GM23338 (cell line): ENCODE measurements around the gene NIM1K. TPM values are rescaled to one million over a fixed set of nuclear protein-coding genes. Genes with fewer than 3 reads are reported as not detected.

Source experiments
- ATAC-seq: fragments of 200-7000 bp; cut with Tn5 transposase; 3 replicates; pipeline ENCODE4 v1.9.1; 2020
- DNase-seq: peaks from one replicate; pipeline ENCODE4 v3.0.0-alpha.2; 2015; ENCODE audit warnings: low spot score
- H2AFZ ChIP-seq: fragments of 200-600 bp; sonication (generic); 2 replicates; pipeline ENCODE4 v1.8.0; 2016; ENCODE audit warnings: antibody characterized with exemption, mild to moderate bottlenecking, moderate library complexity
- H3F3A ChIP-seq: fragments of 200-600 bp; sonication (generic); replicated peaks from 2 replicates; pipeline ENCODE4 v1.8.0; 2017; ENCODE audit warnings: antibody characterized with exemption, mixed run types, low read depth
- H3K27ac ChIP-seq: fragments of 200-600 bp; sonication (generic); 2 replicates; pipeline ENCODE4 v1.6.1; 2016; ENCODE audit warnings: low read depth
- H3K27me3 ChIP-seq: fragments of 200-600 bp; sonication (generic); 2 replicates; pipeline ENCODE4 v1.8.0; 2016; ENCODE audit warnings: mild to moderate bottlenecking, mixed run types, moderate library complexity; ENCODE audit not compliant: insufficient read depth
- H3K36me3 ChIP-seq: fragments of 200-600 bp; sonication (generic); 2 replicates; pipeline ENCODE4 v1.8.0; 2016; ENCODE audit warnings: mild to moderate bottlenecking; ENCODE audit not compliant: insufficient read depth
- H3K4me1 ChIP-seq: fragments of 200-600 bp; sonication (generic); 2 replicates; pipeline ENCODE4 v1.8.0; 2016; ENCODE audit warnings: mild to moderate bottlenecking, moderate library complexity; ENCODE audit not compliant: insufficient read depth
- H3K4me2 ChIP-seq: fragments of 200-600 bp; sonication (generic); 2 replicates; pipeline ENCODE4 v1.7.1; 2017; ENCODE audit warnings: mixed run types
- H3K4me3 ChIP-seq: fragments of 200-600 bp; sonication (generic); 2 replicates; pipeline ENCODE4 v1.6.1; 2016; ENCODE audit warnings: mixed run types
- H3K79me2 ChIP-seq: fragments of 200-600 bp; sonication (generic); replicated peaks from 2 replicates; pipeline ENCODE4 v1.8.0; 2017; ENCODE audit warnings: mild to moderate bottlenecking; ENCODE audit not compliant: insufficient read depth
- H3K9me2 ChIP-seq: fragments of 200-600 bp; sonication (generic); 2 replicates; pipeline ENCODE4 v1.8.0; 2017; ENCODE audit not compliant: insufficient read depth
- H4K20me1 ChIP-seq: fragments of 200-600 bp; sonication (generic); replicated peaks from 2 replicates; pipeline ENCODE4 v1.8.0; 2017; ENCODE audit warnings: mild to moderate bottlenecking; ENCODE audit not compliant: insufficient read depth
- H3K27ac Mint-ChIP-seq: 2 replicates; pipeline ENCODE4 v1.8.0; 2020; ENCODE audit warnings: inconsistent platforms, mild to moderate bottlenecking, moderate library complexity, mixed read lengths
- H3K27me3 Mint-ChIP-seq: 3 replicates; pipeline ENCODE4 v1.8.0; 2022; ENCODE audit warnings: low read depth, mild to moderate bottlenecking, moderate library complexity, mixed read lengths, inconsistent platforms; ENCODE audit not compliant: insufficient read depth, poor library complexity
- H3K36me3 Mint-ChIP-seq: 3 replicates; pipeline ENCODE4 v1.8.0; 2021; ENCODE audit warnings: low read depth, mild to moderate bottlenecking, inconsistent platforms, moderate library complexity, mixed read lengths
- H3K4me1 Mint-ChIP-seq: 3 replicates; pipeline ENCODE4 v1.8.0; 2020; ENCODE audit warnings: mild to moderate bottlenecking, inconsistent platforms, mixed read lengths
- H3K4me3 Mint-ChIP-seq: 3 replicates; pipeline ENCODE4 v1.8.0; 2021; ENCODE audit warnings: moderate library complexity, mild to moderate bottlenecking, inconsistent platforms, mixed read lengths
- H3K9me3 Mint-ChIP-seq: 3 replicates; pipeline ENCODE4 v1.8.0; 2020; ENCODE audit warnings: moderate library complexity, mild to moderate bottlenecking, inconsistent platforms, mixed read lengths
- CREB1 ChIP-seq: fragments of 250-450 bp; sonication (Bioruptor Pico); IDR thresholded peaks from 2 replicates; pipeline ENCODE4 v1.5.0; 2020; ENCODE audit warnings: low read depth, mild to moderate bottlenecking, moderate library complexity
- EZH2 ChIP-seq: fragments of 200-600 bp; sonication (generic); IDR thresholded peaks from one replicate; pipeline ENCODE4 v1.8.0; 2017; ENCODE audit warnings: antibody characterized with exemption, mild to moderate bottlenecking, low read depth; ENCODE audit not compliant: unreplicated experiment
- JUNB ChIP-seq: IDR thresholded peaks from one replicate; pipeline ENCODE4 v1.6.1; 2016; ENCODE audit warnings: antibody characterized with exemption; ENCODE audit not compliant: unreplicated experiment
- NANOG ChIP-seq: IDR thresholded peaks from 2 replicates; pipeline ENCODE4 v1.6.1; 2016; ENCODE audit warnings: antibody characterized with exemption, borderline replicate concordance
- POLR2AphosphoS5 ChIP-seq: IDR thresholded peaks from 2 replicates; pipeline ENCODE4 v1.6.1; 2016; ENCODE audit warnings: antibody characterized with exemption, low read depth
- STAT1 ChIP-seq: IDR thresholded peaks from one replicate; pipeline ENCODE4 v1.6.1; 2016; ENCODE audit warnings: antibody characterized with exemption; ENCODE audit not compliant: unreplicated experiment
- polyA plus RNA-seq: library from polyadenylated mRNA; unstranded; fragments of >200 nt; fragmentation: Nextera tagmentation; extraction: Ambion mirVana; gene quantifications from 2 replicates; pipeline ENCODE4 v1.2.1, GENCODE V29; 2016
- total RNA-seq: library from RNA; depleted of rRNA; stranded (reverse); fragments of >200 nt; shearing (Covaris generic); gene quantifications from 2 replicates; pipeline ENCODE4 v1.2.3, GENCODE V29; 2014
- TF ChIP-seq, protein P1 (sequence below), 2 experiments: fragments of 200-600 bp in 1 of 2; sonication (generic) in 1 of 2; conservative IDR thresholded peaks; 2 replicates each; pipeline versions ENCODE4 v1.5.1 to v1.6.1; 2016 to 2017; ENCODE audit warnings: antibody characterized with exemption in 2 of 2, low read depth in 2 of 2, mild to moderate bottlenecking in 2 of 2, moderate library complexity in 1 of 2
- TF ChIP-seq, protein P2 (sequence below): fragments of 250-450 bp; sonication (Bioruptor Pico); IDR thresholded peaks from 2 replicates; pipeline ENCODE4 v1.5.0; 2020; ENCODE audit warnings: mild to moderate bottlenecking, moderate library complexity
- TF ChIP-seq, protein P3 (sequence below): IDR thresholded peaks from 2 replicates; pipeline ENCODE4 v1.6.1; 2016; ENCODE audit warnings: antibody characterized with exemption

Gene NIM1K
- total and polyA plus RNA-seq, 2 experiments from 2014 or later = not detected

DNA sequence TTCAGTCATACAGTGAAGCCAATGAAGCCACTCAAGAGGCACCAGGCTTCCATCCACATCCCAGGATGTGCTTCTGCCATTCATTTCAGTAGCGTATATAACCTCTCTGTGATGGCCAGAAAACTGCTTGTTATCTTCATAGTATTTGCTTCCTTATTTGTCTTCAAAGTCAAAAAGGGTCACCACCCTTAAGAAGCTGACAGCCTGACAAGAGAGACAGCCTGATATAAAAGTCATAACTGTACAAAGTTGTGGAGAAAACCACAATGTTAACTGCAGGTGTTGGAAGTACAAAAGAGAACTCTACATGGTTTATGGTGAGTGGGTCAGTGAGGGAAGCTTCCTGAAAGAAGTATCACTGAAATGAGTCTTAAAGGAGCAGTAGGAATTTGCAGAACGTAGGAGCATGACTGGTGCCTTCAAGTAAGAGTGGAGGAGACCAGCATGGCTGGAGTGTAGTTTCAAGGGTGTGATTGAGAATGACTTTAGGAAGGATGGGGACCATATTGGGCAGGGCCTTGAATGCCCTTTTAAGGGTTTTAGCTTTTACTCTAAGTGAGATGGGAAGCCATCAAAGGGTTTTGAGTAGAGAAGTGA, 33.7 kb downstream of the NIM1K start (continued):
- TF ChIP-seq, protein P1, sequence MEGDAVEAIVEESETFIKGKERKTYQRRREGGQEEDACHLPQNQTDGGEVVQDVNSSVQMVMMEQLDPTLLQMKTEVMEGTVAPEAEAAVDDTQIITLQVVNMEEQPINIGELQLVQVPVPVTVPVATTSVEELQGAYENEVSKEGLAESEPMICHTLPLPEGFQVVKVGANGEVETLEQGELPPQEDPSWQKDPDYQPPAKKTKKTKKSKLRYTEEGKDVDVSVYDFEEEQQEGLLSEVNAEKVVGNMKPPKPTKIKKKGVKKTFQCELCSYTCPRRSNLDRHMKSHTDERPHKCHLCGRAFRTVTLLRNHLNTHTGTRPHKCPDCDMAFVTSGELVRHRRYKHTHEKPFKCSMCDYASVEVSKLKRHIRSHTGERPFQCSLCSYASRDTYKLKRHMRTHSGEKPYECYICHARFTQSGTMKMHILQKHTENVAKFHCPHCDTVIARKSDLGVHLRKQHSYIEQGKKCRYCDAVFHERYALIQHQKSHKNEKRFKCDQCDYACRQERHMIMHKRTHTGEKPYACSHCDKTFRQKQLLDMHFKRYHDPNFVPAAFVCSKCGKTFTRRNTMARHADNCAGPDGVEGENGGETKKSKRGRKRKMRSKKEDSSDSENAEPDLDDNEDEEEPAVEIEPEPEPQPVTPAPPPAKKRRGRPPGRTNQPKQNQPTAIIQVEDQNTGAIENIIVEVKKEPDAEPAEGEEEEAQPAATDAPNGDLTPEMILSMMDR (conservative IDR thresholded peaks at IDR 0.05; ENCODE audit: low read depth in 2 of 2) = no peak

DNA sequence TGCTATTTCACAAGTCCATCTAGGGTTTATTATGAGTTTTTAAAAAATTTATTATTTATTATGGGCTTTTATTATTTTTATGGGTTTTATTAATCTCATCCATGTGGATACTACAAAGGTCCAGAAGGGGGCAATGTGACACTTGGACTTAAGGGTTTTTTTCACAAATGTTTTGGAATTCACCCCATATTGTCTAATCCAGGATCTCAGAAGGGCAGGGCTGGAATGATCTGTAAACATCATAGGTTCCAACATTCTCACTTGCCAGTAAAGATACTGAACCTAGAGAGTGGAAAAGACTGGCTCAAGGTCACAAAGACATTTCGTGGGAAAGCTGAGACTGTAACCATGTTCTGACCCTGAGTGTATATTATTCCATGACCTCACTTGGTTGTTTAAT, 35.6 kb downstream of the NIM1K start:
- H3K27ac ChIP-seq = no peak overlapping the region
- Mint-ChIP-seq H3K9me3 (no peaks in the 10 kb centered on the region), H3K27me3 (no peaks in the 10 kb centered on the region), H3K4me3 (no peak overlapping the region), H3K36me3 (no peaks in the 10 kb centered on the region), H3K27ac (no peak overlapping the region), H3K4me1 (no peaks in the 10 kb centered on the region)
- no peaks in the 10 kb centered on the region for H3K4me1 ChIP-seq
- H3K9me2 ChIP-seq = no peaks in the 10 kb centered on the region
- H4K20me1 ChIP-seq = no peaks in the 10 kb centered on the region
- no peak overlapping the region for H3K4me2 ChIP-seq
- no peaks in the 10 kb centered on the region for H3K27me3 ChIP-seq
- H3K36me3 ChIP-seq = no peaks in the 10 kb centered on the region
- no peaks in the 10 kb centered on the region for H3F3A ChIP-seq
- no peaks in the 10 kb centered on the region for H3K79me2 ChIP-seq
- H2AFZ ChIP-seq = no peak overlapping the region
- peak; percentile 62 for DNase-seq
- TF ChIP-seq, protein P2, sequence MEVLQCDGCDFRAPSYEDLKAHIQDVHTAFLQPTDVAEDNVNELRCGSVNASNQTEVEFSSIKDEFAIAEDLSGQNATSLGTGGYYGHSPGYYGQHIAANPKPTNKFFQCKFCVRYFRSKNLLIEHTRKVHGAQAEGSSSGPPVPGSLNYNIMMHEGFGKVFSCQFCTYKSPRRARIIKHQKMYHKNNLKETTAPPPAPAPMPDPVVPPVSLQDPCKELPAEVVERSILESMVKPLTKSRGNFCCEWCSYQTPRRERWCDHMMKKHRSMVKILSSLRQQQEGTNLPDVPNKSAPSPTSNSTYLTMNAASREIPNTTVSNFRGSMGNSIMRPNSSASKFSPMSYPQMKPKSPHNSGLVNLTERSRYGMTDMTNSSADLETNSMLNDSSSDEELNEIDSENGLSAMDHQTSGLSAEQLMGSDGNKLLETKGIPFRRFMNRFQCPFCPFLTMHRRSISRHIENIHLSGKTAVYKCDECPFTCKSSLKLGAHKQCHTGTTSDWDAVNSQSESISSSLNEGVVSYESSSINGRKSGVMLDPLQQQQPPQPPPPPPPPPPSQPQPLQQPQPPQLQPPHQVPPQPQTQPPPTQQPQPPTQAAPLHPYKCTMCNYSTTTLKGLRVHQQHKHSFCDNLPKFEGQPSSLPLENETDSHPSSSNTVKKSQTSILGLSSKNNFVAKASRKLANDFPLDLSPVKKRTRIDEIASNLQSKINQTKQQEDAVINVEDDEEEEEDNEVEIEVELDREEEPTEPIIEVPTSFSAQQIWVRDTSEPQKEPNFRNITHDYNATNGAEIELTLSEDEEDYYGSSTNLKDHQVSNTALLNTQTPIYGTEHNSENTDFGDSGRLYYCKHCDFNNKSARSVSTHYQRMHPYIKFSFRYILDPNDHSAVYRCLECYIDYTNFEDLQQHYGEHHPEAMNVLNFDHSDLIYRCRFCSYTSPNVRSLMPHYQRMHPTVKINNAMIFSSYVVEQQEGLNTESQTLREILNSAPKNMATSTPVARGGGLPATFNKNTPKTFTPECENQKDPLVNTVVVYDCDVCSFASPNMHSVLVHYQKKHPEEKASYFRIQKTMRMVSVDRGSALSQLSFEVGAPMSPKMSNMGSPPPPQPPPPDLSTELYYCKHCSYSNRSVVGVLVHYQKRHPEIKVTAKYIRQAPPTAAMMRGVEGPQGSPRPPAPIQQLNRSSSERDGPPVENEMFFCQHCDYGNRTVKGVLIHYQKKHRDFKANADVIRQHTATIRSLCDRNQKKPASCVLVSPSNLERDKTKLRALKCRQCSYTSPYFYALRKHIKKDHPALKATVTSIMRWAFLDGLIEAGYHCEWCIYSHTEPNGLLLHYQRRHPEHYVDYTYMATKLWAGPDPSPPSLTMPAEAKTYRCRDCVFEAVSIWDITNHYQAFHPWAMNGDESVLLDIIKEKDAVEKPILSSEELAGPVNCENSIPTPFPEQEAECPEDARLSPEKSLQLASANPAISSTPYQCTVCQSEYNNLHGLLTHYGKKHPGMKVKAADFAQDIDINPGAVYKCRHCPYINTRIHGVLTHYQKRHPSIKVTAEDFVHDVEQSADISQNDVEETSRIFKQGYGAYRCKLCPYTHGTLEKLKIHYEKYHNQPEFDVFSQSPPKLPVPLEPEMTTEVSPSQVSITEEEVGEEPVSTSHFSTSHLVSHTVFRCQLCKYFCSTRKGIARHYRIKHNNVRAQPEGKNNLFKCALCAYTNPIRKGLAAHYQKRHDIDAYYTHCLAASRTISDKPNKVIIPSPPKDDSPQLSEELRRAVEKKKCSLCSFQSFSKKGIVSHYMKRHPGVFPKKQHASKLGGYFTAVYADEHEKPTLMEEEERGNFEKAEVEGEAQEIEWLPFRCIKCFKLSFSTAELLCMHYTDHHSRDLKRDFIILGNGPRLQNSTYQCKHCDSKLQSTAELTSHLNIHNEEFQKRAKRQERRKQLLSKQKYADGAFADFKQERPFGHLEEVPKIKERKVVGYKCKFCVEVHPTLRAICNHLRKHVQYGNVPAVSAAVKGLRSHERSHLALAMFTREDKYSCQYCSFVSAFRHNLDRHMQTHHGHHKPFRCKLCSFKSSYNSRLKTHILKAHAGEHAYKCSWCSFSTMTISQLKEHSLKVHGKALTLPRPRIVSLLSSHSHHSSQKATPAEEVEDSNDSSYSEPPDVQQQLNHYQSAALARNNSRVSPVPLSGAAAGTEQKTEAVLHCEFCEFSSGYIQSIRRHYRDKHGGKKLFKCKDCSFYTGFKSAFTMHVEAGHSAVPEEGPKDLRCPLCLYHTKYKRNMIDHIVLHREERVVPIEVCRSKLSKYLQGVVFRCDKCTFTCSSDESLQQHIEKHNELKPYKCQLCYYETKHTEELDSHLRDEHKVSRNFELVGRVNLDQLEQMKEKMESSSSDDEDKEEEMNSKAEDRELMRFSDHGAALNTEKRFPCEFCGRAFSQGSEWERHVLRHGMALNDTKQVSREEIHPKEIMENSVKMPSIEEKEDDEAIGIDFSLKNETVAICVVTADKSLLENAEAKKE (CRISPR knock-in tag) = no peak
- TF ChIP-seq STAT1 (no peak), JUNB (no peak), NANOG (no peak), POLR2AphosphoS5 (no peak), EZH2 (no peak), CREB1 (CRISPR knock-in tag) (no peak)
- TF ChIP-seq, protein P3, sequence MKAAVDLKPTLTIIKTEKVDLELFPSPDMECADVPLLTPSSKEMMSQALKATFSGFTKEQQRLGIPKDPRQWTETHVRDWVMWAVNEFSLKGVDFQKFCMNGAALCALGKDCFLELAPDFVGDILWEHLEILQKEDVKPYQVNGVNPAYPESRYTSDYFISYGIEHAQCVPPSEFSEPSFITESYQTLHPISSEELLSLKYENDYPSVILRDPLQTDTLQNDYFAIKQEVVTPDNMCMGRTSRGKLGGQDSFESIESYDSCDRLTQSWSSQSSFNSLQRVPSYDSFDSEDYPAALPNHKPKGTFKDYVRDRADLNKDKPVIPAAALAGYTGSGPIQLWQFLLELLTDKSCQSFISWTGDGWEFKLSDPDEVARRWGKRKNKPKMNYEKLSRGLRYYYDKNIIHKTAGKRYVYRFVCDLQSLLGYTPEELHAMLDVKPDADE = no peak
- TF ChIP-seq, protein P1 (conservative IDR thresholded peaks at IDR 0.05; ENCODE audit: low read depth in 2 of 2) = peak; percentile 48 to 68
- ATAC-seq = no peak
- no peak overlapping the region for H3K4me3 ChIP-seq
